Measurements from ENCODE around the gene TSPAN19.

The TSPAN19 gene

DNA sequence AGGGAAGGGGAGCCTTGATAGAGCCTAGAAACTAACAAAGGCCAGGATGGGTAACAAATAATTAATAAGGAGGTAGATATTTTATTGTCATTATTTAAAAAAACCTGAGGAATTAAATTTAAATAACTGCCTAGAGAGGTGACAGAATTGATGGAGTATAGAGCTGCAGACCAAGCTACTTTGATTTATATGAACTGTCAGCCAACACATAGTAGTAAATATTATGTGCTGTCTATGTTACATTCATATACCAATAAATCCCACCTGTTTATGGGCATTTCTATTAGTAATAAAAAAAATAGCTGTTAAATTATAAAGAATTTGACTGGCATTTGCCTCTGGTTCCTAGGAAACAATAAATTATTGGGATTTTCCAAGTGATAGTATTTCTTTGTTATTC, 37.7 kb downstream of the TSPAN19 start:
- no peak for DNase-seq

- DNase-seq: no peak
Observed at GRCh38 chr12:84996759-84997158, 39.3 kb downstream of the TSPAN19 start.

- DNase-seq: no peak
Observed at GRCh38 chr12:84995641-84996040, 40.4 kb downstream of the TSPAN19 start.

DNA sequence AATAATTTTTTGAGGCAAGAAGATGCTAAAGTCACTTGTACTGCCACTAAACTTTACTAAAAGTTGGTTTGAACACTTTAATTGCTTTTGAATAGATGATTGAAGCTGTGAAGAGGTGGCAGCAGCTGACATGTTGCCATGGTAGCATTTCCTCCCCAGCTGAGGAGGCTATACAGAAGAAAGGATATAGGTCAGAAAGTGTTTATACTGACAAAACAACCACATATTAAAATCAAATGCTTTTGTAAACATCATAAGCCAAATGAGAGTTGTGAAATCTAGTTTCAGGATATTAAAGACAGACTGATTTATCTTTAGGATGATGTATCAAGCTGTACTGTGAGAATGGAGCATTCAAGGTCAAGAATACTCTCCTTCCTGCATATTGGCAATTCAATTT, 41.7 kb downstream of the TSPAN19 start:
- no peak for DNase-seq

DNA sequence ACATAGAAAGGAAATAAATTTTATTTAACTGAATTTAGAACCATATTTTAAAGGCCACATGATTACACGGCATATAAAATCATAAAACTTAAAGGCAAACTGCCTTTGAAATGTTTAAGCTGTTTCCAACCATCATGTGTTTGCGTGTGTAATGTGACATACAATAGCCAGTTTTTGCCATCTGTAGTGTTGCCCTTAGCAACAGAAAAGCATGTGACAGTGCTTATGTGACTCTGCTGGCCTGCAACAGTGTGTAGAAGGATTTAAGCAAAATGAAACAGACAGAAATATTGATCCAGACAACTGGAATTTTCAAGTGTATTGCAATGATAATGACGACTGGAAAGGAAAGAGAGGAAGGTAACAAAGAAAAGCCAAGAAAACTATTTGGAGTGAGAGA, 49.5 kb downstream of the TSPAN19 start:
- peak; percentile 81 for DNase-seq

DNA sequence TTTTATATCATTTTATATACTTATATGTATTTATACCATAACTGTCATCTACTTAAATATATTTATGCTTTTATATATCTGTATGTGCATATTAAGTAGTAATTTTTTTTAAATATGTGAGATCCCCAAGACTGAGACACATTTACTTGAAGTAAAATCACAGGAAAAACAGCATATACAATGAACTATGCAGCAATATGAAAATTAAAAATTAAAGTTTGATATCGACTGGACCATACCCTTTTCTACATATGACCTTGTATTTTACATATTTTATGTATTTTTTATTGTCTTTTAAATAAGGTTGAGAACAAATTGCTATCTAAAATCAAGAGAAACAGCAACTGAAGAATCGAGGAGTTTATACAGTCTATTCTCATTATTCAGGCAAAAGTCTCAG, 50.0 kb downstream of the TSPAN19 start:
- no peak for DNase-seq

DNA sequence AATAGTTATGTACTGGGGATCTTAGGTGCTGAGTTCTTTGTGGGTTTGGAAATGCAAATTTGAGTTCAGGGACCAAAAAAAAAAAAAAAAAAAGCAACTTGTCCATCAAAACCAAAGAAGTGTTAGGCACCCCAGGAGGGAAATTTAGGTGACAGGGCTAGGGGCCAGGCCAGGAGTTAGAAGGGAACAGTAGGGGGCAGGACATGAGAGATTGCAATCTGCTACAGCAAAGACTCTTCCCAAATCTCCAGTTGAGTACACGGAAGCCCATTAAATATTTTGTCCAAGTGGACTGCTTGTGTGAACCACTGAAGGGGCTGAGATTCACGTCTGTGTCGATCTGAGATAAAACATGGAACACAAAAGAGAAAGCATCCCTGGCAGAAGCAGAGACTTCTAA, 52.8 kb downstream of the TSPAN19 start:
- DNase-seq: no peak

DNA sequence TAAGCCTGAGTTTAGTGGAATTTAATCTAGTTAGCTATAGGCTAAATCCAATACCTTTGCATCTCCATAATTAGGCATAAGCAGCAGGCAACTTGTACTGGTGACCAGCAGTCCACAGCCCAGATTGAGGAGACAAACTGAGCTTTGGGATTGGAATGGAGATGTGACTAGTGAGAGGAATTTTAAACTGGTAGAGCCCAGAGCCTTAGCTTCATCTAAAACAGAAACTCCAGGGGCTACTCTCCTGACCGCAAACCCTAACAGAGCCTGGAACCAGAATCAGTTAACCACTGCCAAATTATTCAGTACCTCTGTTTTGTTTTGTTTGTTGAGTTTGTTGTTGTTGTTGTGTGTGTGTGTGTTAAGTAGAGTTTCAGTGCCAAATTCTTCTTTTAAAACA, 53.2 kb downstream of the TSPAN19 start:
- no peak for DNase-seq

DNA sequence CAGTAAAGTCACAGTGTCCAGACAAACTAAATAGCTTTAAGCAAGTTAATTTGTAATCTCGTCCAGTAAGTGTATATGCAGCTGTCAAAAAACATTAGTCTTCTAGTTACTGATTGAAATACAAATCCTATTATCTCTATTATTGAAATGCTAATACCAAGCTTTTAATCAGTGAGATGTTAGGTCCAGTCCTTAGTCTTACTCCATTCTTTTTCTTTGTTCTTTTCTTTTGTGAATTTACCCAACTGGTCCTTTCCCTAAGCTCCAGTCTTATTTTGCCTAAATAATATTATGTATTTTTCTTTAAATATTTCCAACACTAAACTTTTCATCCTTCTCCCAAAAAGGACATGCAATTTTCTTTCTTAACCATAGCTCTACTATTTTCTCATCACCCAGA, 57.2 kb downstream of the TSPAN19 start:
- peak; percentile 31 for DNase-seq

GRCh38 chr12:84976133-84976532, 59.9 kb downstream of the TSPAN19 start:
- no peak for DNase-seq

- peak; percentile 40 for DNase-seq
Observed at GRCh38 chr12:84974155-84974815, 61.8 kb downstream of the TSPAN19 start.

DNA sequence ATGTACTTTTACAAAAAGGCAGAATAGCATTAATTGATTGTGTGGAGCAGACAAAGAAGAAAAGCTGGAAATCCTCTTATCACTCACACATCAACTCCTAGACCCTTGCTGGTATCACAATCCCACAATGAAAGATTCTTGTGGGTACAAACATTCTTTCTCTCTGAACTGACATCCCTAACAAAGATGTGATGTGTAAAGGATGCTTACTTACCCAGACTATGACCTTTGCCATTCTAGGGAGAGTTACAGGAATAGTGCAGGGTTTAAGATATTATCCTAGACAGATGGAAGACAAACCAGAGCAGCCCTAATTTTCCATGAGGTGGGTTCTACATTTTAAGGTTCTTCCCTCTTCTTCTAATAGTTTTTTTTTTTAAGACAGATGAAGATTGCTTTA, 63.1 kb downstream of the TSPAN19 start:
- DNase-seq: no peak

DNA sequence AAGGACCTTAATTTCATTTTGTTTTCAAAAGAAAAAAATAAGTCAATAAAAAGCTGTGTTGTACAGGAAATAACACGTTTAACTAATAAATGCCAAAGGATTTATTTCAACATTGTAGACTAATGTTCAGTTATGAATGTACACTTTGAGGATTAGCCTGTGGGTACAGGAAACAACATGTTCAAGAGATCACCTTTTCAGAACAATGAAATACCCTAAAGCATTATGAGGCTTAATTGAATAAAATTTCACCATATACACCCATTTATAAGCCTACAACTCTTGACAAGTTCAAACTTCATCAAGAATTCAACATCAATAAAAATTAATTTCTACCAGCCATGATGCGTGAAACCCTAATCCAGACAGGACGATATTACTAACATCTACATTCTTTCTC, 66.9 kb downstream of the TSPAN19 start:
- no peak for DNase-seq
